HepG2 (cell line): Measurements from ENCODE around the gene HOXB6. TPM values are rescaled to one million over a fixed set of nuclear protein-coding genes. Genes with fewer than 3 reads are reported as not detected.

Experiments
- HNRNPK ChIP-seq: fragments of 200-400 bp; formaldehyde crosslinking; IDR thresholded peaks from 2 replicates; pipeline ENCODE4 v1.6.1; 2018; ENCODE audit warnings: low read length, low read depth, moderate library complexity, mild to moderate bottlenecking; ENCODE audit not compliant: poor library complexity, severe bottlenecking
- STAG1 ChIP-seq: sonication (generic); formaldehyde crosslinking; IDR thresholded peaks from 2 replicates; pipeline ENCODE4 v1.4.0; 2020; ENCODE audit warnings: missing genetic modification reagents
- TMF1 ChIP-seq: sonication (generic); formaldehyde crosslinking; IDR thresholded peaks from 2 replicates; pipeline ENCODE4 v1.8.1; 2022; ENCODE audit warnings: low read depth, missing genetic modification reagents
- ZNF660 ChIP-seq: sonication (generic); formaldehyde crosslinking; IDR thresholded peaks from 2 replicates; pipeline ENCODE4 v1.5.1; 2020; ENCODE audit warnings: mild to moderate bottlenecking, low read depth, missing genetic modification reagents, borderline replicate concordance
- ZNF780A ChIP-seq: sonication (generic); formaldehyde crosslinking; IDR thresholded peaks from 2 replicates; pipeline ENCODE4 v1.8.0; 2022; ENCODE audit warnings: mild to moderate bottlenecking, missing genetic modification reagents, moderate library complexity
- polyA plus RNA-seq, 8 experiments: library from polyadenylated mRNA; depleted of rRNA in 3 of 8; stranded (reverse) in 7 of 8; unstranded in 1 of 8; fragments of >200 nt; fragmentation: Illumina TruSeq in 4 of 8; extraction: Trizol in 4 of 8; gene quantifications; 2 replicates each; pipeline versions ENCODE4 v1.2.1 to v1.2.3, GENCODE V29; 2011 to 2016; ENCODE audit warnings: low read depth in 4 of 8, missing spikeins in 1 of 8, mixed read lengths in 1 of 8; ENCODE audit not compliant: insufficient read depth in 1 of 8
- total RNA-seq, 5 experiments: library from RNA; depleted of rRNA; stranded (reverse); fragments of >200 nt; fragmentation: Illumina TruSeq; extraction: Trizol; gene quantifications; 2 replicates each; pipeline ENCODE4 v1.2.3, GENCODE V29; 2016; ENCODE audit warnings: low read depth in 1 of 5
- TF ChIP-seq, protein P1 (sequence below): sonication (generic); formaldehyde crosslinking; IDR thresholded peaks from 2 replicates; pipeline ENCODE4 v1.5.0; 2020; ENCODE audit warnings: mild to moderate bottlenecking, missing genetic modification reagents, moderate library complexity
- TF ChIP-seq, protein P2 (sequence below): IDR thresholded peaks from 2 replicates; pipeline ENCODE4 v1.6.1; 2018; ENCODE audit warnings: missing genetic modification reagents, mild to moderate bottlenecking, missing compliant biosample characterization
- TF ChIP-seq, protein P3 (sequence below): IDR thresholded peaks from 2 replicates; pipeline ENCODE4 v1.6.1; 2016; ENCODE audit warnings: mild to moderate bottlenecking
- TF ChIP-seq, protein P4 (sequence below): sonication (generic); formaldehyde crosslinking; IDR thresholded peaks from 2 replicates; pipeline ENCODE4 v1.5.1; 2020; ENCODE audit warnings: mild to moderate bottlenecking, missing genetic modification reagents, moderate library complexity

The HOXB6 gene
- total and polyA plus RNA-seq, 2 of the 13 experiments (the other 11 are each of a cell fraction or from before 2014, with no cell fraction given), result not detected

DNA sequence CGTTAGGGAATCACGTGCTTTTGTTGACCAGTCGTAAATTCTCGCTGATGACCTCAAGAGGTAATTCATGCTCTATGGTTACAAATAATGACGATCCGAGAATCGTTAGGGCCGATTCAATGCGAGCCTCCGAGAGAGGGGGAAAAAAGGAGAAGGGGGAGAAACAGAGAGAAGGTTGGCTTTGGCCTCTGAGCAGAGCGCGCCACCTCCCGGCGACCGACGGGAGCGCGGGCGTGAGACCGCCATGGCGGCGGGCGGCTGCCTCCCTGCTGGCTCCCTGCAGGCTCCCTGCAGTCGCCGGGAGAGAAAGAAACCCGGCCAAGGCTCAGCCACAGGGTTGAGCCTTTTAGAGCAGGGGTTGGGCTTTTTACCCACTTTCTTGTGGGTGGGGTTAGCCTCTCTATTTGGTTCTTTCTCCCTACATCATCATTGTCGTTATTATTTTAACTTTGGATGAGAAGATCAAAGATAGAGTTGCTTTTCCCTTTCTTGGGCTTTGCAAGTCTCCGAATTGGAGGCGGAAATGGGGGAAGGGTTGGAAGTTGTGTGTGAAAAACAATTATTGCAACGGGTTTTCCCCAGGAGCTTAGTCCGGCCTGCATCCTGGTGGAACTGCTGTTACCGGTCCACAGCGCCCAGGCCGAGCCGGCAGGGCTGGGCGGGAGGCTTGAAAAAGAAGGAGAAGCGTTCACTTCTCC, 10.8 kb downstream of the HOXB6 start (continued):
- TF ChIP-seq, protein P1, sequence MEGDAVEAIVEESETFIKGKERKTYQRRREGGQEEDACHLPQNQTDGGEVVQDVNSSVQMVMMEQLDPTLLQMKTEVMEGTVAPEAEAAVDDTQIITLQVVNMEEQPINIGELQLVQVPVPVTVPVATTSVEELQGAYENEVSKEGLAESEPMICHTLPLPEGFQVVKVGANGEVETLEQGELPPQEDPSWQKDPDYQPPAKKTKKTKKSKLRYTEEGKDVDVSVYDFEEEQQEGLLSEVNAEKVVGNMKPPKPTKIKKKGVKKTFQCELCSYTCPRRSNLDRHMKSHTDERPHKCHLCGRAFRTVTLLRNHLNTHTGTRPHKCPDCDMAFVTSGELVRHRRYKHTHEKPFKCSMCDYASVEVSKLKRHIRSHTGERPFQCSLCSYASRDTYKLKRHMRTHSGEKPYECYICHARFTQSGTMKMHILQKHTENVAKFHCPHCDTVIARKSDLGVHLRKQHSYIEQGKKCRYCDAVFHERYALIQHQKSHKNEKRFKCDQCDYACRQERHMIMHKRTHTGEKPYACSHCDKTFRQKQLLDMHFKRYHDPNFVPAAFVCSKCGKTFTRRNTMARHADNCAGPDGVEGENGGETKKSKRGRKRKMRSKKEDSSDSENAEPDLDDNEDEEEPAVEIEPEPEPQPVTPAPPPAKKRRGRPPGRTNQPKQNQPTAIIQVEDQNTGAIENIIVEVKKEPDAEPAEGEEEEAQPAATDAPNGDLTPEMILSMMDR (CRISPR knock-in tag), result peak; percentile 92
- TF ChIP-seq, protein P2, sequence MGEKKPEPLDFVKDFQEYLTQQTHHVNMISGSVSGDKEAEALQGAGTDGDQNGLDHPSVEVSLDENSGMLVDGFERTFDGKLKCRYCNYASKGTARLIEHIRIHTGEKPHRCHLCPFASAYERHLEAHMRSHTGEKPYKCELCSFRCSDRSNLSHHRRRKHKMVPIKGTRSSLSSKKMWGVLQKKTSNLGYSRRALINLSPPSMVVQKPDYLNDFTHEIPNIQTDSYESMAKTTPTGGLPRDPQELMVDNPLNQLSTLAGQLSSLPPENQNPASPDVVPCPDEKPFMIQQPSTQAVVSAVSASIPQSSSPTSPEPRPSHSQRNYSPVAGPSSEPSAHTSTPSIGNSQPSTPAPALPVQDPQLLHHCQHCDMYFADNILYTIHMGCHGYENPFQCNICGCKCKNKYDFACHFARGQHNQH (CRISPR knock-in tag), result peak; percentile 44; the same call in 1 of the 2 replicates
- TF ChIP-seq TMF1 (CRISPR knock-in tag) (no peak), ZNF660 (CRISPR knock-in tag) (no peak), ZNF780A (CRISPR knock-in tag) (no peak), HNRNPK (peak; percentile 65), STAG1 (CRISPR knock-in tag) (peak; percentile 76)
- TF ChIP-seq, protein P3, sequence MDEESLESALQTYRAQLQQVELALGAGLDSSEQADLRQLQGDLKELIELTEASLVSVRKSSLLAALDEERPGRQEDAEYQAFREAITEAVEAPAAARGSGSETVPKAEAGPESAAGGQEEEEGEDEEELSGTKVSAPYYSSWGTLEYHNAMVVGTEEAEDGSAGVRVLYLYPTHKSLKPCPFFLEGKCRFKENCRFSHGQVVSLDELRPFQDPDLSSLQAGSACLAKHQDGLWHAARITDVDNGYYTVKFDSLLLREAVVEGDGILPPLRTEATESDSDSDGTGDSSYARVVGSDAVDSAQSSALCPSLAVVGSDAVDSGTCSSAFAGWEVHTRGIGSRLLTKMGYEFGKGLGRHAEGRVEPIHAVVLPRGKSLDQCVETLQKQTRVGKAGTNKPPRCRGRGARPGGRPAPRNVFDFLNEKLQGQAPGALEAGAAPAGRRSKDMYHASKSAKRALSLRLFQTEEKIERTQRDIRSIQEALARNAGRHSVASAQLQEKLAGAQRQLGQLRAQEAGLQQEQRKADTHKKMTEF, result peak; percentile 33; the same call in 1 of the 2 replicates
- TF ChIP-seq, protein P4, sequence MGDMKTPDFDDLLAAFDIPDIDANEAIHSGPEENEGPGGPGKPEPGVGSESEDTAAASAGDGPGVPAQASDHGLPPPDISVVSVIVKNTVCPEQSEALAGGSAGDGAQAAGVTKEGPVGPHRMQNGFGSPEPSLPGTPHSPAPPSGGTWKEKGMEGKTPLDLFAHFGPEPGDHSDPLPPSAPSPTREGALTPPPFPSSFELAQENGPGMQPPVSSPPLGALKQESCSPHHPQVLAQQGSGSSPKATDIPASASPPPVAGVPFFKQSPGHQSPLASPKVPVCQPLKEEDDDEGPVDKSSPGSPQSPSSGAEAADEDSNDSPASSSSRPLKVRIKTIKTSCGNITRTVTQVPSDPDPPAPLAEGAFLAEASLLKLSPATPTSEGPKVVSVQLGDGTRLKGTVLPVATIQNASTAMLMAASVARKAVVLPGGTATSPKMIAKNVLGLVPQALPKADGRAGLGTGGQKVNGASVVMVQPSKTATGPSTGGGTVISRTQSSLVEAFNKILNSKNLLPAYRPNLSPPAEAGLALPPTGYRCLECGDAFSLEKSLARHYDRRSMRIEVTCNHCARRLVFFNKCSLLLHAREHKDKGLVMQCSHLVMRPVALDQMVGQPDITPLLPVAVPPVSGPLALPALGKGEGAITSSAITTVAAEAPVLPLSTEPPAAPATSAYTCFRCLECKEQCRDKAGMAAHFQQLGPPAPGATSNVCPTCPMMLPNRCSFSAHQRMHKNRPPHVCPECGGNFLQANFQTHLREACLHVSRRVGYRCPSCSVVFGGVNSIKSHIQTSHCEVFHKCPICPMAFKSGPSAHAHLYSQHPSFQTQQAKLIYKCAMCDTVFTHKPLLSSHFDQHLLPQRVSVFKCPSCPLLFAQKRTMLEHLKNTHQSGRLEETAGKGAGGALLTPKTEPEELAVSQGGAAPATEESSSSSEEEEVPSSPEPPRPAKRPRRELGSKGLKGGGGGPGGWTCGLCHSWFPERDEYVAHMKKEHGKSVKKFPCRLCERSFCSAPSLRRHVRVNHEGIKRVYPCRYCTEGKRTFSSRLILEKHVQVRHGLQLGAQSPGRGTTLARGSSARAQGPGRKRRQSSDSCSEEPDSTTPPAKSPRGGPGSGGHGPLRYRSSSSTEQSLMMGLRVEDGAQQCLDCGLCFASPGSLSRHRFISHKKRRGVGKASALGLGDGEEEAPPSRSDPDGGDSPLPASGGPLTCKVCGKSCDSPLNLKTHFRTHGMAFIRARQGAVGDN (CRISPR knock-in tag), result peak; percentile 31; the same call in 1 of the 2 replicates
